A549 treated with AZD2906 at 1 μM for 4 hours (cell line): ENCODE data around the gene HENMT1. TPM values are rescaled to one million over a fixed set of nuclear protein-coding genes. Genes with fewer than 3 reads are reported as not detected.

Source experiments
- total RNA-seq: library from RNA; stranded (reverse); fragments of 200-300 nt; extraction: Qiagen RNA extraction; gene quantifications from 5 replicates; pipeline ENCODE4 v1.2.3, GENCODE V29; 2022

Gene HENMT1
- 3.8 to 4.4 TPM (median 4.0 TPM) in 5 replicates for total RNA-seq

GRCh38 chr1:108661030-108661609 is at the start of gene HENMT1:
HENMT1 (minus strand) TSS chr1:108661093; CDS start chr1:108659884, 1,209 bp downstream.

GRCh38 chr1:108691942-108692723 is 31.2 kb upstream of the HENMT1 start, which contains the start of gene PRPF38B:
PRPF38B (plus strand) TSS chr1:108692310; CDS start chr1:108692592, 282 bp downstream.

Other genes starting within 250 kb of the HENMT1 start
- 0.02 TPM in 1 of 5 replicates, not detected in the others for gene NBPF6, start 210.8 kb downstream of the HENMT1 start, total RNA-seq
- gene EEIG2, start 101.0 kb downstream of the HENMT1 start, total RNA-seq: 3.6 to 6.3 TPM (median 4.9 TPM) in 5 replicates
- 18.4 to 22.1 TPM (median 19.5 TPM) in 5 replicates for gene PRPF38B, start 31.2 kb upstream of the HENMT1 start, total RNA-seq
- gene FNDC7, start 51.8 kb upstream of the HENMT1 start, total RNA-seq: 0.01 to 0.03 TPM in 2 of 5 replicates, not detected in the others
- 16.2 to 28.0 TPM (median 18.1 TPM) in 5 replicates for gene STXBP3, start 85.6 kb upstream of the HENMT1 start, total RNA-seq
- 1.2 to 2.4 TPM (median 1.5 TPM) in 5 replicates for gene AKNAD1, start 196.0 kb upstream of the HENMT1 start, total RNA-seq
- 19.2 to 27.3 TPM (median 22.2 TPM) in 5 replicates for gene GPSM2, start 215.9 kb upstream of the HENMT1 start, total RNA-seq